Endodermal cell (in vitro differentiated cells): ENCODE results near the gene P3H3. TPM values are rescaled to one million over a fixed set of nuclear protein-coding genes. Genes with fewer than 3 reads are reported as not detected.

Experiments used
- DNase-seq: peaks from one replicate; pipeline ENCODE4 v3.0.0-alpha.2; 2017
- H3K27ac ChIP-seq: 2 replicates; pipeline ENCODE4 v1.5.1; 2013; ENCODE audit warnings: mild to moderate bottlenecking, low read depth, low read length, moderate library complexity
- H3K27me3 ChIP-seq: 2 replicates; pipeline ENCODE4 v1.6.1; 2013; ENCODE audit warnings: mild to moderate bottlenecking, low read length, moderate library complexity; ENCODE audit not compliant: insufficient read depth, control insufficient read depth, poor library complexity, severe bottlenecking
- H3K36me3 ChIP-seq: 2 replicates; pipeline ENCODE4 v1.7.0; 2013; ENCODE audit warnings: mild to moderate bottlenecking, low read length, moderate library complexity; ENCODE audit not compliant: control insufficient read depth, insufficient read depth
- H3K4me1 ChIP-seq: one replicate; pipeline ENCODE4 v1.7.0; 2013; ENCODE audit warnings: low read length; ENCODE audit not compliant: control insufficient read depth, insufficient read depth
- H3K4me3 ChIP-seq: 2 replicates; pipeline ENCODE4 v1.5.1; 2013; ENCODE audit warnings: mild to moderate bottlenecking, low read length, moderate library complexity
- H3K9ac ChIP-seq: 2 replicates; pipeline ENCODE4 v1.6.1; 2013; ENCODE audit warnings: mild to moderate bottlenecking, low read length, moderate library complexity; ENCODE audit not compliant: poor library complexity, severe bottlenecking; ENCODE audit errors: extremely low read depth
- H3K9me3 ChIP-seq: 2 replicates; pipeline ENCODE4 v1.6.1; 2013; ENCODE audit warnings: mild to moderate bottlenecking, low read length, moderate library complexity; ENCODE audit not compliant: control insufficient read depth
- H3K27ac Mint-ChIP-seq: 2 replicates; pipeline ENCODE4 v1.8.0; 2020; ENCODE audit warnings: mixed read lengths
- H3K27me3 Mint-ChIP-seq: 2 replicates; pipeline ENCODE4 v1.8.0; 2021; ENCODE audit warnings: mild to moderate bottlenecking, mixed read lengths; ENCODE audit not compliant: insufficient read depth
- H3K36me3 Mint-ChIP-seq: 2 replicates; pipeline ENCODE4 v1.8.0; 2020; ENCODE audit warnings: low read depth, mixed read lengths
- H3K4me1 Mint-ChIP-seq: 2 replicates; pipeline ENCODE4 v1.8.0; 2020; ENCODE audit warnings: mixed read lengths
- H3K4me3 Mint-ChIP-seq: 2 replicates; pipeline ENCODE4 v1.8.0; 2020; ENCODE audit warnings: mild to moderate bottlenecking, moderate library complexity, mixed read lengths
- H3K9me3 Mint-ChIP-seq: 2 replicates; pipeline ENCODE4 v1.8.0; 2020; ENCODE audit warnings: mild to moderate bottlenecking, mixed read lengths
- WGBS, 2 experiments: methylation state at CpG; one replicate each; pipeline versions ENCODE4 v1.1.5 to v1.1.7; 2013; ENCODE audit warnings: missing lambda C conversion rate in 2 of 2, mixed read lengths in 1 of 2; ENCODE audit not compliant: insufficient coverage in 1 of 2, insufficient read length in 1 of 2; 5-methylcytosine and 5-hydroxymethylcytosine counted together
- total RNA-seq, 2 donors: library from RNA; stranded (reverse); fragmentation: NEBNext Ultra II Directional in 1 of 2; extraction: Animal tissue kit (Norgen Biotek cat#: 25700) in 1 of 2; gene quantifications; 2 replicates in 1 of 2; 3 replicates in 1 of 2; pipeline ENCODE4 v1.2.1, GENCODE V29; 2021
- TF ChIP-seq, protein P1 (sequence below): fragments of 200-600 bp; sonication (generic); conservative IDR thresholded peaks from 2 replicates; pipeline ENCODE4 v1.5.0; 2021; ENCODE audit warnings: antibody characterized with exemption, mild to moderate bottlenecking

The P3H3 gene
- total RNA-seq, 2 donors from 2014 or later, result 58.4 to 63.1 TPM

DNA sequence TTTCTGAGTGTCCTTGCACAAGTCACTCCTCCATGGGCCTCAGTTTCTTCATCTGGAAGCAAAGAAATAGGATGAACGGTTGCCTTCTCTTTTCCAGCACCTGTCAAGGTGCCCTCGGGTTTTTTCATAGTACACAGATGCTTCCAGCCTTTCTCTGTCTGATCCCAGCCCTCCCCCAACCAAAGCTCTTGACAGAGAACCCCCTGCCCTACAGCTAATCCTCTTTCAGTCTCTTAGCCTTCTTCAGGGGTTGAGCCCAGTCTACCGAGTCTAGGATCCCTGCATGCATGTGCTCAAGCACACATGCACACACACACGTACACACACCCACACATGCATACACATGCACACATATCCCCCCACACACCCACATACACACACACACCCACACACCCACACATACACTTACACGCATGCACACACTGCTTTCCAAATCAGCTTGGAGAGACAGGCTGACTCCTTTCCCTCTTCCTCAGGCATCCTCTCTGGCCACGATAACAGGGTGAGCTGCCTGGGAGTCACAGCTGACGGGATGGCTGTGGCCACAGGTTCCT, 18.2 kb downstream of the P3H3 start:
- Mint-ChIP-seq H3K36me3 (peaks cover 50% of the 10 kb centered on the region), H3K9me3 (no peaks in the 10 kb centered on the region), H3K27me3 (peaks cover 2% of the 10 kb centered on the region), H3K4me1 (peaks cover 30% of the 10 kb centered on the region), H3K4me3 (no peak overlapping the region), H3K27ac (peak overlapping the region; percentile 1)
- Histone ChIP-seq H3K4me1 (no peaks in the 10 kb centered on the region), H3K27ac (no peak overlapping the region), H3K36me3 (peaks cover 63% of the 10 kb centered on the region), H3K4me3 (no peak overlapping the region), H3K27me3 (no peaks in the 10 kb centered on the region), H3K9ac (no peak overlapping the region), H3K9me3 (no peaks in the 10 kb centered on the region)
- TF ChIP-seq, protein P1, sequence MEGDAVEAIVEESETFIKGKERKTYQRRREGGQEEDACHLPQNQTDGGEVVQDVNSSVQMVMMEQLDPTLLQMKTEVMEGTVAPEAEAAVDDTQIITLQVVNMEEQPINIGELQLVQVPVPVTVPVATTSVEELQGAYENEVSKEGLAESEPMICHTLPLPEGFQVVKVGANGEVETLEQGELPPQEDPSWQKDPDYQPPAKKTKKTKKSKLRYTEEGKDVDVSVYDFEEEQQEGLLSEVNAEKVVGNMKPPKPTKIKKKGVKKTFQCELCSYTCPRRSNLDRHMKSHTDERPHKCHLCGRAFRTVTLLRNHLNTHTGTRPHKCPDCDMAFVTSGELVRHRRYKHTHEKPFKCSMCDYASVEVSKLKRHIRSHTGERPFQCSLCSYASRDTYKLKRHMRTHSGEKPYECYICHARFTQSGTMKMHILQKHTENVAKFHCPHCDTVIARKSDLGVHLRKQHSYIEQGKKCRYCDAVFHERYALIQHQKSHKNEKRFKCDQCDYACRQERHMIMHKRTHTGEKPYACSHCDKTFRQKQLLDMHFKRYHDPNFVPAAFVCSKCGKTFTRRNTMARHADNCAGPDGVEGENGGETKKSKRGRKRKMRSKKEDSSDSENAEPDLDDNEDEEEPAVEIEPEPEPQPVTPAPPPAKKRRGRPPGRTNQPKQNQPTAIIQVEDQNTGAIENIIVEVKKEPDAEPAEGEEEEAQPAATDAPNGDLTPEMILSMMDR, result no peak
- WGBS, 2 experiments, result 88 to 93% methylated on average over 3 to 7 of the region's 7 CpGs
- DNase-seq, result no peak

DNA sequence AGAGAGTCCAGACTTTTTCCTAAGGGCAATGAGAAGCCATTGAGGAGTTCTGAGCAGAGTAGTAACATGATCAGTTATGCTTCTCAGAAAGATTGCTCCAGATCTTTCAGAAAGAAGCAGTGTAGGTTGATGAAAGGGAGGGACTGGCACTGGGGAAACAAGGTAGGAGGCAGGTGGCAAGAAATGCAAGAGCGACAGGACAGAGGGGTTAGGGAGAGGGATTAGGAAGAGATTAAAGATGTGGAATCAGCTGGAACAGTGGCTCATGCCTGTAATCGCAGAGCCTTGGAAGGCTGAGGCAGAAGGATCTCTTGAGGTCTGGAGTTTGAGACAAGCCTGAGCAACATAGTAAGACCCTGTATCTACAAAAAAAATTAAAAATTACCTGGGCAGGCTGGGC, 19.5 kb downstream of the P3H3 start:
- H3K9me3 ChIP-seq, result no peaks in the 10 kb centered on the region
- H3K4me1 ChIP-seq, result no peaks in the 10 kb centered on the region
- peaks cover 58% of the 10 kb centered on the region for H3K36me3 ChIP-seq
- H3K4me1 Mint-ChIP-seq, result peaks cover 21% of the 10 kb centered on the region
- H3K4me3 Mint-ChIP-seq, result no peak overlapping the region
- no peak overlapping the region for H3K27ac Mint-ChIP-seq
- H3K4me3 ChIP-seq, result no peak overlapping the region
- H3K27me3 Mint-ChIP-seq, result peaks cover 2% of the 10 kb centered on the region
- H3K9me3 Mint-ChIP-seq, result no peaks in the 10 kb centered on the region
- no peak for DNase-seq
- H3K36me3 Mint-ChIP-seq, result peaks cover 50% of the 10 kb centered on the region
- H3K9ac ChIP-seq, result no peak overlapping the region
- no peak overlapping the region for H3K27ac ChIP-seq
- TF ChIP-seq, protein P1, result no peak
- 90 to 100% methylated on average over 1 to 2 of the region's 2 CpGs for WGBS, 2 experiments
- no peaks in the 10 kb centered on the region for H3K27me3 ChIP-seq

DNA sequence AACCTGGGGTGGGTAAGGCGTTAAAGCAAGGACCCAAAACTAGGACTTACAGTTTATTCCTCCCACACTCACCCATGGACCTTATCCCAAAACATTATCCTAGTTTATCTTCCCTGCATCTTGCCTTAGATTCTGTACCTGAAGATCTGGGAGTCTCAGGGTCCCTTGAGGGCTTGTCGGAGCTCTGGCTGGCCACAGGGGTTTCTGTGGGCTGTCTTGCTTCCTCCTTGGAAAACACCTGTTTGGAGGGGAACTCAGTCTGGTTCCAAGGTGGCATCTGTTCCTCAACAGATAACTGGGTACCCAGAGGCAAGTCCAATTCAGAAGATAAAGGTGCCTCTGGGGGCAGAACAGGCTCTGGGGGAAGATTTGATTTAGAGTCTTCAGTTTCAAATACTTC, 21.2 kb downstream of the P3H3 start:
- whole genome bisulfite sequencing, 2 experiments, result 95 to 100% methylated on average over 2 of the region's 2 CpGs
- Mint-ChIP-seq H3K36me3 (peaks cover 46% of the 10 kb centered on the region), H3K27ac (no peak overlapping the region), H3K4me1 (peaks cover 25% of the 10 kb centered on the region), H3K4me3 (peak overlapping the region; percentile 88), H3K9me3 (no peaks in the 10 kb centered on the region), H3K27me3 (no peaks in the 10 kb centered on the region)
- peak overlapping the region; percentile 92 for H3K4me3 ChIP-seq
- no peak overlapping the region for H3K27ac ChIP-seq
- H3K36me3 ChIP-seq, result peaks cover 51% of the 10 kb centered on the region
- H3K4me1 ChIP-seq, result peaks cover 2% of the 10 kb centered on the region
- H3K9ac ChIP-seq, result no peak overlapping the region
- TF ChIP-seq, protein P1, result no peak
- DNase-seq, result no peak
- no peaks in the 10 kb centered on the region for H3K27me3 ChIP-seq
- H3K9me3 ChIP-seq, result no peaks in the 10 kb centered on the region
